Adrenal gland (tissue), 5 donors: ENCODE results near the gene PTPRC.

Experiments
- CTCF ChIP-seq, 6 experiments: fragments of 450-650 bp in 4 of 6; fragments of 200-600 bp in 2 of 6; sonication (generic) in 1 of 6; IDR thresholded peaks; 1 replicate in 5 of 6; 2 replicates in 1 of 6; pipeline versions ENCODE4 v1.5.1 to v1.8.0; 2016 to 2021; ENCODE audit warnings: antibody characterized with exemption in 6 of 6, mild to moderate bottlenecking in 2 of 6, moderate library complexity in 1 of 6
- POLR2A ChIP-seq, 2 donors: fragments of 450-650 bp; IDR thresholded peaks; one replicate each; pipeline ENCODE4 v1.6.1; 2017; ENCODE audit warnings: antibody characterized with exemption in 2 of 2, mild to moderate bottlenecking in 2 of 2, moderate library complexity in 1 of 2
- donor health status: DM: no; HTN: no; CAD: no.

- TF ChIP-seq CTCF (IDR thresholded peaks at IDR 0.05) (no peak), POLR2A (IDR thresholded peaks at IDR 0.05) (no peak)
Measured at GRCh38 chr1:198601936-198602889, 36.6 kb upstream of the PTPRC start.
